HFFc6 (cell line): Measurements from ENCODE around the gene FGGY. TPM values are rescaled to one million over a fixed set of nuclear protein-coding genes. Genes with fewer than 3 reads are reported as not detected.

Source experiments
- DNase-seq: peaks from one replicate; pipeline ENCODE4 v3.0.0-alpha.2; 2018
- H3K27ac Mint-ChIP-seq: 2 replicates; pipeline ENCODE4 v1.8.0; 2020; ENCODE audit warnings: mild to moderate bottlenecking, mixed read lengths
- H3K27me3 Mint-ChIP-seq: 2 replicates; pipeline ENCODE4 v1.8.0; 2021; ENCODE audit warnings: mild to moderate bottlenecking, moderate library complexity, mixed read lengths; ENCODE audit not compliant: insufficient read depth
- H3K36me3 Mint-ChIP-seq: 2 replicates; pipeline ENCODE4 v1.8.0; 2021; ENCODE audit warnings: low read depth, mixed read lengths
- H3K4me1 Mint-ChIP-seq: 2 replicates; pipeline ENCODE4 v1.8.0; 2020; ENCODE audit warnings: low read depth, mixed read lengths
- H3K4me3 Mint-ChIP-seq: 2 replicates; pipeline ENCODE4 v1.8.0; 2020; ENCODE audit warnings: mild to moderate bottlenecking, moderate library complexity, mixed read lengths
- H3K9me3 Mint-ChIP-seq: 2 replicates; pipeline ENCODE4 v1.8.0; 2020; ENCODE audit warnings: mild to moderate bottlenecking, mixed read lengths
- CTCF ChIP-seq: fragments of 200-600 bp; sonication (generic); IDR thresholded peaks from 2 replicates; pipeline ENCODE4 v1.5.0; 2021; ENCODE audit warnings: antibody characterized with exemption, mild to moderate bottlenecking
- total RNA-seq, 6 experiments: library from RNA; stranded (reverse); fragmentation: NEBNext Ultra II Directional; extraction: Animal tissue kit (Norgen Biotek cat#: 25700); gene quantifications; 2 replicates in 1 of 6; 3 replicates in 5 of 6; pipeline ENCODE4 v1.2.3, GENCODE V29; 2021

FGGY gene
- total RNA-seq, 6 experiments from 2014 or later = 16.4 to 20.1 (median 18.7) TPM

DNA sequence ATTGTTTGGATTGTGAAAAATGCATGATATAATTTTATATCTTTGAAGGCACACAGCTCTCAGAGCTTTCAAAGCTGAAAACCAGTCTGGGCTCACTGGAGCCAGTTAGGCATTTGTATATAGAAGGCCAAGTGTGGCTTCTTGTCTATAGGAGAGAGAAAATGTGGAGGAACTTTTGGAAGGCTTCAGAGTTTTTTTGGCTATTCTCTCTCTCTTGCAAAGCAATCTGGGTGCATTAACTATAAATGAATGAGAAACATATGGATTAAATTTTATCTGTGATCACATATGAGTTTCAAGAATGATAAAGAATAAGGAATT lies 301.2 kb downstream of the FGGY start:
- H3K9me3 Mint-ChIP-seq = no peaks in the 10 kb centered on the region
- TF ChIP-seq CTCF = no peak
- DNase-seq = no peak
- no peaks in the 10 kb centered on the region for H3K36me3 Mint-ChIP-seq
- H3K4me1 Mint-ChIP-seq = peaks cover 44% of the 10 kb centered on the region
- no peaks in the 10 kb centered on the region for H3K27me3 Mint-ChIP-seq
- no peak overlapping the region for H3K4me3 Mint-ChIP-seq
- H3K27ac Mint-ChIP-seq = no peak overlapping the region

DNA sequence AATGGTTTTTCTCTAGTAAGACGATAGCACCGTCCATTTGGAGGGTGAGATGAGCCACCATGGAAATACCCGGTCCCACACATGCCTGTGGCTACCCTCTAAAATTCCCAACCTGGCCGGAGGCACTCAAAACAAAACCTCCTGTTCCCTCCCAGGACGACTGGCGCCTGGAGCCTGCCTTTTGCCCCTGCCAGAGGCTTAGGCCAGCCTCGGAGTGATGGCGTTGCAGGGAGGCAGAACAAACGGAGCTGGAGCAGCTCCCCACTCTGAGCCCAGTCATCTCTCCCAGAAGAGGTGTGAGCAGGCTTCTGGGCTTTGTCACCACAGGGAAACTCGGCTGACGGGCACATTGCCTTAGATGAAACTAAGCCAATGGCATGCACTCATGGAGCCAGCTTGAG lies 304.1 kb downstream of the FGGY start:
- Mint-ChIP-seq H3K4me1 (peaks cover 45% of the 10 kb centered on the region), H3K27ac (no peak overlapping the region), H3K36me3 (no peaks in the 10 kb centered on the region), H3K4me3 (no peak overlapping the region), H3K27me3 (no peaks in the 10 kb centered on the region), H3K9me3 (no peaks in the 10 kb centered on the region)
- no peak for DNase-seq
- TF ChIP-seq CTCF = no peak

DNA sequence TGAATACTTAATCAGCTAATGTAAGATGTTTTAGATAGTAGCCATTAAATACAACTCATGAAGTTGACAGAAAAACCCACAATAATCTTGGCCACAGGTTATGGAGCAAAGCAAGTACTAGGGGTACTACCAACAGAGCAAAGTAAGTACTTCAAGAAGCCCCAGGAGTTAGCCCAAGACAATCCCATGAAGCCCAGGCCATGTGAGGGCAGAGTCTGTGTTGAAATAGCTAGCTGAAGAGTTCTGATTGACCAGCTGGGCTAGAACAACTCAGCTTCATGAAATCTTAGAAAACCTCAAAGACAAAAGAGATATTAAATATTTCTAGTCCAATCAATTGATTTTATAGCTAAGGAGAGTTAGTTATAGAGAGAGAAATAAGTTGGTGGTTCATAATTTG lies 304.9 kb downstream of the FGGY start:
- H3K4me1 Mint-ChIP-seq = peaks cover 41% of the 10 kb centered on the region
- H3K9me3 Mint-ChIP-seq = no peaks in the 10 kb centered on the region
- H3K4me3 Mint-ChIP-seq = no peak overlapping the region
- H3K36me3 Mint-ChIP-seq = no peaks in the 10 kb centered on the region
- no peak for TF ChIP-seq CTCF
- H3K27me3 Mint-ChIP-seq = no peaks in the 10 kb centered on the region
- H3K27ac Mint-ChIP-seq = no peak overlapping the region
- DNase-seq = no peak

DNA sequence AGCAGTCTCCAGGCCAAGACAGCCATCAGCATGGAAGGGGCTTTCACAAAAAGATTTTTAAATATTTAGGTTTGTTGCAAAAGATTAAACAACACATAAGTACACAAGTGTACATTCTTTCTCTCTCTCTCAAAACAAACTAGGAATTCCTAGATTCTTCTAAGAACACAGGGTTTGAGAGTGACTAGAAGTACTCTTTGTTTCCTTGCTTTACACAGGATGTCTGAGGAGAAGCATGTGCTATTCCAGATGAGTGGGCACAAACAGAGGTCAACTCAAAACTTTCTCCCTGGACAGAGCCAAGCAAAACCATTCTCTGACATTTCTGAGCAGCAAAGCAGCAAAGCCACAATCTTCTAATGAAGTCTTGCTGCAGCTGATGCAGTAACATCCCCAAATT lies 307.3 kb downstream of the FGGY start:
- H3K9me3 Mint-ChIP-seq = no peaks in the 10 kb centered on the region
- no peak overlapping the region for H3K27ac Mint-ChIP-seq
- H3K4me3 Mint-ChIP-seq = no peak overlapping the region
- no peaks in the 10 kb centered on the region for H3K27me3 Mint-ChIP-seq
- DNase-seq = no peak
- H3K4me1 Mint-ChIP-seq = peaks cover 24% of the 10 kb centered on the region
- TF ChIP-seq CTCF = no peak
- H3K36me3 Mint-ChIP-seq = peaks cover 12% of the 10 kb centered on the region

DNA sequence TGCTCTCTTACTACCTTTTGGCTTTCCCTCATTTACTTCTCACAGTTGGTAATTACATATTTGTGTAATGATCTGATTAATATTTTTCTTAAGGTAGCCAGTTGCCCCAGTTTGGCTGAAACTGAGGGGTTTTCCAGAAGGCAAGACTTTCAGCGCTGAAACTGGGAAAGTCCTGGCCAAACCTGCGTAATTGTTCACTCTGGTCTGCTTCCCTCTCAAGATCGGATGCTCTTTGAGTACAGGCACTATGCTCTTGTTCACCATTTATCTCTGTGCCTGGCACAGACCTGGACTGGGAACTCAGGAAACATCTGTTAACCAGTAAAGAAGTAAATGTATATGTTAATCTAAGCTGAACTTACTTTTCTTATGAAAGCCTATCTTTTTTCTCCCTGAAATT lies 308.3 kb downstream of the FGGY start:
- H3K27ac Mint-ChIP-seq = no peak overlapping the region
- H3K4me1 Mint-ChIP-seq = peaks cover 24% of the 10 kb centered on the region
- DNase-seq = no peak

More for the DNA sequence above, 308.3 kb downstream of the FGGY start:
- no peaks in the 10 kb centered on the region; the same call in 1 of the 2 replicates for H3K27me3 Mint-ChIP-seq
- TF ChIP-seq CTCF = no peak
- H3K36me3 Mint-ChIP-seq = peaks cover 19% of the 10 kb centered on the region
- H3K4me3 Mint-ChIP-seq = no peak overlapping the region
- H3K9me3 Mint-ChIP-seq = no peaks in the 10 kb centered on the region
